ENCODE measurements around the gene ZBTB7A.

ZBTB7A gene

GRCh38 chr19:4069331-4069959, 2.7 kb upstream of the ZBTB7A start:
- no peak overlapping the region for H3K4ac ChIP-seq (ENCODE audit: low read depth, low read length)
- peaks cover 7% of the 10 kb centered on the region for H3K79me2 ChIP-seq (ENCODE audit: control insufficient read depth, insufficient read depth, low read length)
- no peak overlapping the region for H3K56ac ChIP-seq (ENCODE audit: low read length)
- no peak overlapping the region for H4K5ac ChIP-seq (ENCODE audit: low read length)
- H3K18ac ChIP-seq (ENCODE audit: low read length), result no peak overlapping the region
- H4K8ac ChIP-seq (ENCODE audit: low read depth, low read length), result no peak overlapping the region
- no peak overlapping the region for H3K4me3 ChIP-seq (ENCODE audit: low read length)
- no peaks in the 10 kb centered on the region for H3K79me1 ChIP-seq (ENCODE audit: low read length)
- H3K27ac ChIP-seq (ENCODE audit: low read depth, low read length), result no peak overlapping the region
- DNase-seq, result no peak
- no peaks in the 10 kb centered on the region for H3K4me1 ChIP-seq (ENCODE audit: control insufficient read depth, low read depth, low read length)
- H2BK5ac ChIP-seq (ENCODE audit: low read length), result no peak overlapping the region
- H3K4me2 ChIP-seq (ENCODE audit: low read length), result no peak overlapping the region
- no peak overlapping the region for H3K23ac ChIP-seq (ENCODE audit: low read length)
- no peak overlapping the region for H2AK5ac ChIP-seq (ENCODE audit: low read length)
- no peaks in the 10 kb centered on the region for H3K36me3 ChIP-seq (ENCODE audit: control insufficient read depth, insufficient read depth, low read length)
- no peak overlapping the region for H3K9ac ChIP-seq (ENCODE audit: low read length)
- H3K27me3 ChIP-seq (ENCODE audit: insufficient read depth, low read length, poor library complexity), result peaks cover 6% of the 10 kb centered on the region
- H2BK15ac ChIP-seq (replicated peaks; ENCODE audit: low read depth), result no peak overlapping the region
- WGBS (ENCODE audit: extremely low coverage, insufficient coverage, low lambda C conversion rate), result no CpG with 5 or more reads among the region's 12 CpGs
- no peak overlapping the region for H2BK120ac ChIP-seq (ENCODE audit: low read depth, low read length)

- Histone ChIP-seq H3K4me3 (ENCODE audit: low read length) (no peak overlapping the region), H3K9ac (ENCODE audit: low read length) (no peak overlapping the region), H2BK5ac (ENCODE audit: low read length) (no peak overlapping the region), H4K5ac (ENCODE audit: low read length) (no peak overlapping the region), H3K36me3 (ENCODE audit: control insufficient read depth, insufficient read depth, low read length) (no peaks in the 10 kb centered on the region), H3K79me1 (ENCODE audit: low read length) (no peaks in the 10 kb centered on the region), H3K4ac (ENCODE audit: low read depth, low read length) (no peak overlapping the region), H3K27ac (ENCODE audit: low read depth, low read length) (no peak overlapping the region), H3K23ac (ENCODE audit: low read length) (no peak overlapping the region), H3K27me3 (ENCODE audit: insufficient read depth, low read length, poor library complexity) (peaks cover 6% of the 10 kb centered on the region), H3K4me2 (ENCODE audit: low read length) (no peak overlapping the region), H3K18ac (ENCODE audit: low read length) (no peak overlapping the region), H2AK5ac (ENCODE audit: low read length) (no peak overlapping the region), H4K8ac (ENCODE audit: low read depth, low read length) (no peak overlapping the region), H3K4me1 (ENCODE audit: control insufficient read depth, low read depth, low read length) (no peaks in the 10 kb centered on the region), H2BK120ac (ENCODE audit: low read depth, low read length) (no peak overlapping the region), H3K79me2 (ENCODE audit: control insufficient read depth, insufficient read depth, low read length) (peaks cover 18% of the 10 kb centered on the region), H2BK15ac (replicated peaks; ENCODE audit: low read depth) (no peak overlapping the region), H3K56ac (ENCODE audit: low read length) (no peak overlapping the region)
- DNase-seq, result no peak
- WGBS (ENCODE audit: extremely low coverage, insufficient coverage, low lambda C conversion rate), result no CpG with 5 or more reads among the region's 31 CpGs
These were observed 1.6 kb upstream of the ZBTB7A start for GRCh38 chr19:4068047-4068966.

DNA sequence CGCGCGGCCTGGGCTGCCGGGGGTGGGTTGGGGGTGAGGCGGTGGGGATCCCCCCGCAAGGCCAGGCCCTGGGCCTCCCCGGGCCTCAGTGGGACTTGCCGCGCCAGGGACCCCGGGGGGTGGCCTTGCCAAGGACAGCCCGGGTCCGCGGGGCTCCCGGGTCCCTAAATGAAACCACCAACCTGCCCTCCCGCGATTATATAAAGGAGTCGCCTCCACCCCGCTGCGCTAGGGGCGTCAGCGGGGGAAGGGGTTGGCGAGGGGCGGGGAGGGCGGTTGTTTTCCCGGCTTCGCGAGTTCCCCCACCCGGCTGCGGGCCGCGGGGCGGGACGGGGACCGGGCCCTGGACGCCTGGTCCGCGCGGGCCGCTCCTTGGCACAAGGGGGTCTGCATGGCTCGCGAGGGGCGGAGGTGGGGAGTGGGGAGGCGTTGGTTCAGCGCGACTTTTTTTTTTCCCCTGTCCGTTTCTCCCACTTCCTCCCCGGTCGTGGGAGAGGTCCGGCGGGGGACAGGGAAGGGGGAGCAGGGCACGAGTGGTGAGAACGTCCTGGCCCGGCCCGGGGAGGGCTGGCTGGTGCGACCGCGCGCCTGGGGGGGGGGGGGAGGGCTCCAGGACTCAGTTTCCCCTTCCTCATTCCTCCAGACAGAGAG, 822 bp upstream of the ZBTB7A start:
- no peak overlapping the region for H4K5ac ChIP-seq (ENCODE audit: low read length)
- H3K36me3 ChIP-seq (ENCODE audit: control insufficient read depth, insufficient read depth, low read length), result no peaks in the 10 kb centered on the region
- peaks cover 1% of the 10 kb centered on the region for H3K79me1 ChIP-seq (ENCODE audit: low read length)
- H3K56ac ChIP-seq (ENCODE audit: low read length), result peak overlapping the region; percentile 49
- H3K4me3 ChIP-seq (ENCODE audit: low read length), result no peak overlapping the region
- H2BK15ac ChIP-seq (replicated peaks; ENCODE audit: low read depth), result no peak overlapping the region
- no peak overlapping the region for H3K23ac ChIP-seq (ENCODE audit: low read length)
- peaks cover 26% of the 10 kb centered on the region for H3K79me2 ChIP-seq (ENCODE audit: control insufficient read depth, insufficient read depth, low read length)
- H4K8ac ChIP-seq (ENCODE audit: low read depth, low read length), result no peak overlapping the region
- H3K4me1 ChIP-seq (ENCODE audit: control insufficient read depth, low read depth, low read length), result no peaks in the 10 kb centered on the region
- peaks cover 6% of the 10 kb centered on the region for H3K27me3 ChIP-seq (ENCODE audit: insufficient read depth, low read length, poor library complexity)
- H3K4ac ChIP-seq (ENCODE audit: low read depth, low read length), result peak overlapping the region; percentile 25
- H3K27ac ChIP-seq (ENCODE audit: low read depth, low read length), result no peak overlapping the region
- no CpG with 5 or more reads among the region's 58 CpGs for WGBS (ENCODE audit: extremely low coverage, insufficient coverage, low lambda C conversion rate)
- H3K4me2 ChIP-seq (ENCODE audit: low read length), result no peak overlapping the region
- no peak overlapping the region for H2BK120ac ChIP-seq (ENCODE audit: low read depth, low read length)
- no peak overlapping the region for H2BK5ac ChIP-seq (ENCODE audit: low read length)
- H3K18ac ChIP-seq (ENCODE audit: low read length), result peak overlapping the region; percentile 99
- H2AK5ac ChIP-seq (ENCODE audit: low read length), result no peak overlapping the region
- DNase-seq, result no peak
- H3K9ac ChIP-seq (ENCODE audit: low read length), result no peak overlapping the region

- Histone ChIP-seq H3K79me2 (ENCODE audit: control insufficient read depth, insufficient read depth, low read length) (peaks cover 39% of the 10 kb centered on the region), H3K79me1 (ENCODE audit: low read length) (peaks cover 8% of the 10 kb centered on the region), H3K18ac (ENCODE audit: low read length) (peak overlapping the region; percentile 99), H4K5ac (ENCODE audit: low read length) (no peak overlapping the region), H2AK5ac (ENCODE audit: low read length) (no peak overlapping the region), H3K27ac (ENCODE audit: low read depth, low read length) (no peak overlapping the region), H3K27me3 (ENCODE audit: insufficient read depth, low read length, poor library complexity) (peaks cover 6% of the 10 kb centered on the region), H3K23ac (ENCODE audit: low read length) (no peak overlapping the region), H2BK120ac (ENCODE audit: low read depth, low read length) (peak overlapping the region; percentile 62), H3K4me2 (ENCODE audit: low read length) (peak overlapping the region; percentile 43), H3K36me3 (ENCODE audit: control insufficient read depth, insufficient read depth, low read length) (peaks cover 1% of the 10 kb centered on the region), H3K56ac (ENCODE audit: low read length) (peak overlapping the region; percentile 87), H3K9ac (ENCODE audit: low read length) (peak overlapping the region; percentile 68), H2BK15ac (replicated peaks; ENCODE audit: low read depth) (no peak overlapping the region), H2BK5ac (ENCODE audit: low read length) (no peak overlapping the region), H3K4me3 (ENCODE audit: low read length) (peak overlapping the region; percentile 41), H3K4me1 (ENCODE audit: control insufficient read depth, low read depth, low read length) (no peaks in the 10 kb centered on the region), H4K8ac (ENCODE audit: low read depth, low read length) (peak overlapping the region; percentile 57), H3K4ac (ENCODE audit: low read depth, low read length) (peak overlapping the region; percentile 90)
- no CpG with 5 or more reads among the region's 31 CpGs for WGBS (ENCODE audit: extremely low coverage, insufficient coverage, low lambda C conversion rate)
- no peak for DNase-seq
These were observed 508 bp downstream of the ZBTB7A start for GRCh38 chr19:4066176-4066606.

DNA sequence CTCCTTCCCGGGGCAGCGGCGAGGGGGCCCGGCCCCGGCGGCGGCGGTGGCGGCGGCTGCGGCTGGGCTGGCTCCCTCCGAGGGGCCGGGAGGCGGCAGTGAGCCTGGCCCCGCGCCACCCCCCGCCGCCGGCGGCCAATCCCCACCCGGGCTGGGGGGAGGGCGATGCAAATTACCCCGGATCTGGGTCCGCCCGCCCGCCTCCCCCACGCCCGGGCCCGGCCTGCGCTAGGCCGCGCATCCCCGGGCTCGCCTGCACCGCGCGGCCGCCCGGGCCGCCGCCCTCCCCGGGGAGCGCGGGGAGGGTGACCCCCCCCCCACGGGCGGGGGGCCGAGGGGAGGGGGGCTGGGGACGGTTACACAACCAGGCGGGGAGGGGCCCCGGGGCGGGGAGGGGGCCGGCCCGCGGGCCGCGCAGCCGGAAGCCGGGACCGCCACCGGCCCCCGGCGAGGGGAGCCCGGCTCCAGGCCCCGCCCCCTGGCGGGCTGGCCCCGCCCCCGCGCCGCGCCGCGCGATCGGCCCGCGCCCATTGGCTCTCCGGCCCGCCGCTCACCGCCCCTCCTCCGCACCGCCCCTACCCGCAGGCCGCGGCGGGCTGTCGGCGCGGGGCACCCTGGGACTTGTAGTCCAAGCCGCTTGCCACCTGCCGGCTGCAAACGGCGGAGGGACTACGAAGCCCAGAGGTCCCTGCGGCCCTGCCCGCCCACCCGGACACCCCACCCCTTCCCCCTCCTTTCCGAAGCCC, 1.1 kb downstream of the ZBTB7A start:
- no peak overlapping the region for H3K27ac ChIP-seq (ENCODE audit: low read depth, low read length)
- H3K23ac ChIP-seq (ENCODE audit: low read length), result no peak overlapping the region
- peak overlapping the region; percentile 44 for H4K8ac ChIP-seq (ENCODE audit: low read depth, low read length)

More for the DNA sequence above, 1.1 kb downstream of the ZBTB7A start:
- Histone ChIP-seq H3K4me1 (ENCODE audit: control insufficient read depth, low read depth, low read length) (no peaks in the 10 kb centered on the region), H2BK15ac (replicated peaks; ENCODE audit: low read depth) (no peak overlapping the region), H3K56ac (ENCODE audit: low read length) (peak overlapping the region; percentile 97), H3K4me2 (ENCODE audit: low read length) (no peak overlapping the region), H3K79me2 (ENCODE audit: control insufficient read depth, insufficient read depth, low read length) (peaks cover 45% of the 10 kb centered on the region), H3K36me3 (ENCODE audit: control insufficient read depth, insufficient read depth, low read length) (peaks cover 1% of the 10 kb centered on the region), H3K27me3 (ENCODE audit: insufficient read depth, low read length, poor library complexity) (peaks cover 6% of the 10 kb centered on the region), H4K5ac (ENCODE audit: low read length) (no peak overlapping the region), H3K18ac (ENCODE audit: low read length) (peak overlapping the region; percentile 95), H3K79me1 (ENCODE audit: low read length) (peaks cover 8% of the 10 kb centered on the region), H3K4me3 (ENCODE audit: low read length) (no peak overlapping the region), H3K9ac (ENCODE audit: low read length) (no peak overlapping the region), H2BK5ac (ENCODE audit: low read length) (no peak overlapping the region), H2AK5ac (ENCODE audit: low read length) (no peak overlapping the region), H3K4ac (ENCODE audit: low read depth, low read length) (peak overlapping the region; percentile 95), H2BK120ac (ENCODE audit: low read depth, low read length) (no peak overlapping the region)
- DNase-seq, result peak; percentile 98
- WGBS (ENCODE audit: extremely low coverage, insufficient coverage, low lambda C conversion rate), result no CpG with 5 or more reads among the region's 98 CpGs

All from mesendoderm (in vitro differentiated cells).